ENCODE data around the gene IFT43. TPM values are rescaled to one million over a fixed set of nuclear protein-coding genes. Genes with fewer than 3 reads are reported as not detected.

IFT43 gene
- total RNA-seq, 1 experiment from 2014 or later: 19.5 TPM

GRCh38 chr14:76113691-76114090 is 128.1 kb downstream of the IFT43 start:
- ChIA-PET CTCF (no interaction called here), POLR2A (no interaction called here)
- H3K36me3 ChIP-seq (ENCODE audit: control insufficient read depth, insufficient read depth, low read length): no peaks in the 10 kb centered on the region
- Mint-ChIP-seq H3K4me3 (ENCODE audit: unreplicated experiment) (no peak overlapping the region), H3K27ac (ENCODE audit: unreplicated experiment) (no peak overlapping the region), H3K36me3 (ENCODE audit: insufficient read depth, unreplicated experiment) (no peaks in the 10 kb centered on the region), H3K9me3 (ENCODE audit: unreplicated experiment) (peaks cover 5% of the 10 kb centered on the region), H3K27me3 (ENCODE audit: insufficient read depth, unreplicated experiment) (peaks cover 20% of the 10 kb centered on the region), H3K4me1 (ENCODE audit: low read depth, unreplicated experiment) (no peaks in the 10 kb centered on the region)
- BruUV-seq (replicated peaks): no TSS peak
- H3K9me3 ChIP-seq: no peaks in the 10 kb centered on the region
- no peaks in the 10 kb centered on the region for H3K27me3 ChIP-seq (replicated peaks; ENCODE audit: control insufficient read depth, insufficient read depth, low read length)
- TF ChIP-seq CTCF (IDR thresholded peaks at IDR 0.05; ENCODE audit: insufficient read depth in 1 of 2, low read depth in 1 of 2, low read length in 1 of 2, severe bottlenecking in 1 of 2, unreplicated experiment in 1 of 2): no peak
- DNase-seq: no peak
- H3K4me3 ChIP-seq (ENCODE audit: low read depth, low read length): no peak overlapping the region
- no peaks in the 10 kb centered on the region for H3K4me1 ChIP-seq
- intact Hi-C loops (cut with micrococcal nuclease; ENCODE audit: unreplicated experiment): no loop called here

- Mint-ChIP-seq H3K27ac (ENCODE audit: unreplicated experiment) (no peak overlapping the region), H3K36me3 (ENCODE audit: insufficient read depth, unreplicated experiment) (no peaks in the 10 kb centered on the region), H3K4me1 (ENCODE audit: low read depth, unreplicated experiment) (no peaks in the 10 kb centered on the region), H3K27me3 (ENCODE audit: insufficient read depth, unreplicated experiment) (peaks cover 18% of the 10 kb centered on the region), H3K4me3 (ENCODE audit: unreplicated experiment) (no peak overlapping the region), H3K9me3 (ENCODE audit: unreplicated experiment) (no peaks in the 10 kb centered on the region)
- CTCF ChIA-PET: no interaction called here
- Histone ChIP-seq H3K9me3 (no peaks in the 10 kb centered on the region), H3K27me3 (replicated peaks; ENCODE audit: control insufficient read depth, insufficient read depth, low read length) (no peaks in the 10 kb centered on the region), H3K4me3 (ENCODE audit: low read depth, low read length) (no peak overlapping the region), H3K4me1 (no peaks in the 10 kb centered on the region), H3K36me3 (ENCODE audit: control insufficient read depth, insufficient read depth, low read length) (no peaks in the 10 kb centered on the region)
- no TSS peak for BruUV-seq (replicated peaks)
- TF ChIP-seq CTCF (IDR thresholded peaks at IDR 0.05; ENCODE audit: insufficient read depth in 1 of 2, low read depth in 1 of 2, low read length in 1 of 2, severe bottlenecking in 1 of 2, unreplicated experiment in 1 of 2): peak in 1 of 2 experiments; percentile 9
- intact Hi-C loops (cut with micrococcal nuclease; ENCODE audit: unreplicated experiment): no loop called here
- DNase-seq: no peak
- POLR2A ChIA-PET: no interaction called here
These were observed 129.5 kb downstream of the IFT43 start for GRCh38 chr14:76115010-76115422.

DNA sequence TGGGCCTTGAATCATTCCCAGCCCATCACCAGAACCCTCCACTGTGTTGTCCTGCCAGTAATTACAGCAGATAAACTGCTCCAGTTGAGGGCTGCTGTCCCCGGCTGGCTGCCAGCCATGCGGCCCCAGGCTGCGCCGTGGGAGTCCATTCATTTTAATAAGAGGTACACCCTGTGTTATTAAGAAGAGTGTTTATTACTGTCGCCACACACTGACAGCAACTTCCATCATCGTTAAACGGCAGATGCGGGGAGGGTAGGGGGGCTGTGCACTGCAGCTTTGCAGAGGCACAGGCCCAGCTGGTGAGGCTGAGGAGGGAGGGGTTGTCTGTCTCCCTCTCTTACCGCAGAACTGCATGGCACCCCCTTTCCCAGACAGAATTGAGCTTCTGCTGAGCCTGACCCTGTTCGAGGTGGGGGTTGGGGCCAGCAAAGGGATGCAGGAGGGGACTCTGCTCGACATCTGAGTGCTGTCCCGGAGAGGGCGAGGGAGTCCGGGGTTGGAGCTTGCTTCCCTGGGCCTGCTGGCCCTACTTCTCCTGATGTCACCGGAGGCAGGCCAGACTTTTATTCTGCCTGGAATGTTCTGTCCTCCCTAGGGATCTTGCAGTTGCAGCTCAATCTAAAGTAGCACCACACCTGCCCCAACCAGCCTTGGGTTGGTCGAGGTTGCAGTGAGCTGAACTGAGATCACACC is 132.4 kb downstream of the IFT43 start:
- H3K4me3 ChIP-seq (ENCODE audit: low read depth, low read length): no peak overlapping the region
- CTCF ChIA-PET: no interaction called here
- no peak overlapping the region for H3K4me3 Mint-ChIP-seq (ENCODE audit: unreplicated experiment)
- no peaks in the 10 kb centered on the region for H3K36me3 Mint-ChIP-seq (ENCODE audit: insufficient read depth, unreplicated experiment)
- no peaks in the 10 kb centered on the region for H3K36me3 ChIP-seq (ENCODE audit: control insufficient read depth, insufficient read depth, low read length)
- no peak overlapping the region for H3K27ac Mint-ChIP-seq (ENCODE audit: unreplicated experiment)
- TF ChIP-seq CTCF (IDR thresholded peaks at IDR 0.05; ENCODE audit: insufficient read depth in 1 of 2, low read depth in 1 of 2, low read length in 1 of 2, severe bottlenecking in 1 of 2, unreplicated experiment in 1 of 2): no peak
- DNase-seq: no peak
- intact Hi-C loops (cut with micrococcal nuclease; ENCODE audit: unreplicated experiment): no loop called here
- H3K4me1 ChIP-seq: no peaks in the 10 kb centered on the region
- H3K27me3 ChIP-seq (replicated peaks; ENCODE audit: control insufficient read depth, insufficient read depth, low read length): no peaks in the 10 kb centered on the region
- POLR2A ChIA-PET: no interaction called here
- no peaks in the 10 kb centered on the region for H3K9me3 Mint-ChIP-seq (ENCODE audit: unreplicated experiment)
- no peaks in the 10 kb centered on the region for H3K4me1 Mint-ChIP-seq (ENCODE audit: low read depth, unreplicated experiment)
- H3K27me3 Mint-ChIP-seq (ENCODE audit: insufficient read depth, unreplicated experiment): peaks cover 15% of the 10 kb centered on the region
- H3K9me3 ChIP-seq: no peaks in the 10 kb centered on the region
- no TSS peak for BruUV-seq (replicated peaks)
